ENCODE measurements around the gene TRIP13. TPM values are rescaled to one million over a fixed set of nuclear protein-coding genes. Genes with fewer than 3 reads are reported as not detected.

Gene TRIP13
- total and polyA plus RNA-seq, 4 donors: 2.7 to 6.2 (median 3.2) TPM

- 54 to 75% methylated on average over 23 to 27 of the region's 27 CpGs for WGBS, 2 donors
- Histone ChIP-seq H3K27me3 (ENCODE audit: control insufficient read depth in 3 of 3, insufficient read depth in 3 of 3, low read length in 2 of 3) (peaks cover 0 to 4% (median 0%) of the 10 kb centered on the region in 3 donors), H3K27ac (ENCODE audit: low read depth in 1 of 2, low read length in 1 of 2) (no peak within 1 kb of the TSS), H3K9ac (ENCODE audit: insufficient read depth in 1 of 2, low read length in 2 of 2) (no peak within 1 kb of the TSS), H3K36me3 (ENCODE audit: control insufficient read depth in 4 of 4, insufficient read depth in 4 of 4, low read length in 4 of 4) (no peaks in the 10 kb centered on the region), H3K4me1 (ENCODE audit: control insufficient read depth in 5 of 5, insufficient read depth in 5 of 5, low read length in 5 of 5) (peaks cover 0 to 22% (median 0%) of the 10 kb centered on the region in 5 donors), H3K4me3 (no peak within 1 kb of the TSS), H3K9me3 (ENCODE audit: control insufficient read depth in 4 of 4, insufficient read depth in 3 of 4, low read length in 3 of 4) (no peaks in the 10 kb centered on the region)
- TF ChIP-seq, protein P1, sequence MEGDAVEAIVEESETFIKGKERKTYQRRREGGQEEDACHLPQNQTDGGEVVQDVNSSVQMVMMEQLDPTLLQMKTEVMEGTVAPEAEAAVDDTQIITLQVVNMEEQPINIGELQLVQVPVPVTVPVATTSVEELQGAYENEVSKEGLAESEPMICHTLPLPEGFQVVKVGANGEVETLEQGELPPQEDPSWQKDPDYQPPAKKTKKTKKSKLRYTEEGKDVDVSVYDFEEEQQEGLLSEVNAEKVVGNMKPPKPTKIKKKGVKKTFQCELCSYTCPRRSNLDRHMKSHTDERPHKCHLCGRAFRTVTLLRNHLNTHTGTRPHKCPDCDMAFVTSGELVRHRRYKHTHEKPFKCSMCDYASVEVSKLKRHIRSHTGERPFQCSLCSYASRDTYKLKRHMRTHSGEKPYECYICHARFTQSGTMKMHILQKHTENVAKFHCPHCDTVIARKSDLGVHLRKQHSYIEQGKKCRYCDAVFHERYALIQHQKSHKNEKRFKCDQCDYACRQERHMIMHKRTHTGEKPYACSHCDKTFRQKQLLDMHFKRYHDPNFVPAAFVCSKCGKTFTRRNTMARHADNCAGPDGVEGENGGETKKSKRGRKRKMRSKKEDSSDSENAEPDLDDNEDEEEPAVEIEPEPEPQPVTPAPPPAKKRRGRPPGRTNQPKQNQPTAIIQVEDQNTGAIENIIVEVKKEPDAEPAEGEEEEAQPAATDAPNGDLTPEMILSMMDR (IDR thresholded peaks at IDR 0.05; ENCODE audit: control extremely low read depth, extremely low read depth): no peak
- ATAC-seq (ENCODE audit: insufficient read depth, low FRiP score) (peak; percentile 80), DNase-seq (peak in 2 of 3 donors; percentile 32 to 39)
These were observed 42.1 kb upstream of the TRIP13 start, which contains the start of gene ZDHHC11 for GRCh38 chr5:850511-851006. ZDHHC11 (minus strand) TSS chr5:850986; CDS start chr5:850602, 384 bp downstream.

DNA sequence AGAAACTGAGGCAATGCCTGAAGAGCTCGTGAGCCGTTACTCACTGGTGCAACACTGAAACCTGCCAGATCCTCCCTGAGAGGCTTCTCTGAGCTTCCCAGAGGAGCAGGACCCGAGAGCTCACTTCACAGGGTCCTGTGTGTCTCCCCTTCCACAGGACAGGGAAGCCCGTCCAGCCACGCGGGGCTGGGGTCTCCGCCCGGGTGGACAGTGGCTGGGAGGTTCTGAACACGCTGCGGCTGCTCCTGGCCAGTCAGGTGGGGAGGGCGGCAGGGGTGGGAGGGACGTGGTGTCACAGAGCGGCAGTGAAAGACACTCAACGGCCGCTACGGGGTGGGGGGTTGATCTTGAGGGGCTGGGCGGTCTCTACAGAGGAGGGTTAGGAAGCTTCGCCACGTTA is 41.6 kb upstream of the TRIP13 start:
- no peak overlapping the region for H3K9ac ChIP-seq (ENCODE audit: insufficient read depth in 1 of 2, low read length in 2 of 2)
- H3K27me3 ChIP-seq (ENCODE audit: control insufficient read depth in 3 of 3, insufficient read depth in 3 of 3, low read length in 2 of 3): peaks cover 0 to 4% (median 0%) of the 10 kb centered on the region in 3 donors
- H3K27ac ChIP-seq (ENCODE audit: low read depth in 1 of 2, low read length in 1 of 2): no peak overlapping the region
- DNase-seq (no peak), ATAC-seq (ENCODE audit: insufficient read depth, low FRiP score) (no peak)
- no peak overlapping the region for H3K4me3 ChIP-seq
- H3K4me1 ChIP-seq (ENCODE audit: control insufficient read depth in 5 of 5, insufficient read depth in 5 of 5, low read length in 5 of 5): peaks cover 0 to 22% (median 0%) of the 10 kb centered on the region in 5 donors
- TF ChIP-seq, protein P1 (IDR thresholded peaks at IDR 0.05; ENCODE audit: control extremely low read depth, extremely low read depth): no peak
- no peaks in the 10 kb centered on the region for H3K9me3 ChIP-seq (ENCODE audit: control insufficient read depth in 4 of 4, insufficient read depth in 3 of 4, low read length in 3 of 4)
- H3K36me3 ChIP-seq (ENCODE audit: control insufficient read depth in 4 of 4, insufficient read depth in 4 of 4, low read length in 4 of 4): no peaks in the 10 kb centered on the region
- 48 to 66% methylated on average over 18 to 19 of the region's 19 CpGs for WGBS, 2 donors

DNA sequence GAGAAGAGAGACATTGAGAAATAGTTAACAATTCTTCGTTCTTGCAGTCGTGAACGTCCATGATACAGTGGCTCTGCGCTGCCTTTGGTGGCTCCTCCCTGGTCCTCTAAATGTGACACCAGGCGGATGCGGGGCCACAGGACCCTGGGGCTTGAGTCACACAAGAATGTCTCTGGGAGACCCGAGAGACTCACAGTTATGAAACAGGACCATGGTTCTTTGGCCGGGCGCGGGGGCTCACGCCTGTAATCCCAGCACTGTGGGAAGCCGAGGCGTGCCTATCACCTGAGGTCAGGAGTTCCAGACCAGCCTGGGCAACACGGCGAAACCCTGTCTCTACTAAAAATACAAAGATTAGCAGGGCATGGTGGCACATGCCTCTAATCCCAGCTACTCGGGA is 41.1 kb upstream of the TRIP13 start:
- Histone ChIP-seq H3K9me3 (ENCODE audit: control insufficient read depth in 4 of 4, insufficient read depth in 3 of 4, low read length in 3 of 4) (no peaks in the 10 kb centered on the region), H3K27ac (ENCODE audit: low read depth in 1 of 2, low read length in 1 of 2) (no peak overlapping the region), H3K27me3 (ENCODE audit: control insufficient read depth in 3 of 3, insufficient read depth in 3 of 3, low read length in 2 of 3) (peaks cover 0 to 4% (median 0%) of the 10 kb centered on the region in 3 donors), H3K4me1 (ENCODE audit: control insufficient read depth in 5 of 5, insufficient read depth in 5 of 5, low read length in 5 of 5) (peaks cover 0 to 22% (median 0%) of the 10 kb centered on the region in 5 donors), H3K36me3 (ENCODE audit: control insufficient read depth in 4 of 4, insufficient read depth in 4 of 4, low read length in 4 of 4) (no peaks in the 10 kb centered on the region), H3K4me3 (no peak overlapping the region), H3K9ac (ENCODE audit: insufficient read depth in 1 of 2, low read length in 2 of 2) (no peak overlapping the region)
- DNase-seq: no peak
- no peak for ATAC-seq (ENCODE audit: insufficient read depth, low FRiP score)
- 81 to 88% methylated on average over 16 of the region's 16 CpGs for WGBS, 2 donors
- TF ChIP-seq, protein P1 (IDR thresholded peaks at IDR 0.05; ENCODE audit: control extremely low read depth, extremely low read depth): no peak

DNA sequence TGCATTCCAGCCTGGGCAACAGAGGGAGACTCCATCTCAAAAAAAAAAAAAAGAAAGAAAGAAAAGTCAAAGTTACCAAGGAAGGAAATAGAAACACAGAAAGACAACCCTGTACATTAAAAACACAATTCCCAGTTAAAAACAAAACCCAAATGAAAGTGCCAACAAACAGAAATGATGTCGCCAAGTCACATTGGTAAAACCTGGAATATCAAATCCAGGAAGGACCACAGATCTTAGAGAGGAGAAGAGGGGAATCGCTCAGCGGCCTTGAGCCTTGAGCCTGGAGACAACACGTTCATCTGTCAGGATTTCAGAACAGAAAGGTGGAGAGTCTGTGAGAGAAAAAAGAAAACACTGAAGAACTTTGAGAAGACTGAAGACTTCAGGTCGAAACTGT is 40.7 kb upstream of the TRIP13 start:
- Histone ChIP-seq H3K27me3 (ENCODE audit: control insufficient read depth in 3 of 3, insufficient read depth in 3 of 3, low read length in 2 of 3) (peaks cover 0 to 4% (median 0%) of the 10 kb centered on the region in 3 donors), H3K4me3 (no peak overlapping the region), H3K4me1 (ENCODE audit: control insufficient read depth in 5 of 5, insufficient read depth in 5 of 5, low read length in 5 of 5) (peaks cover 0 to 22% (median 0%) of the 10 kb centered on the region in 5 donors), H3K9me3 (ENCODE audit: control insufficient read depth in 4 of 4, insufficient read depth in 3 of 4, low read length in 3 of 4) (no peaks in the 10 kb centered on the region), H3K36me3 (ENCODE audit: control insufficient read depth in 4 of 4, insufficient read depth in 4 of 4, low read length in 4 of 4) (no peaks in the 10 kb centered on the region), H3K27ac (ENCODE audit: low read depth in 1 of 2, low read length in 1 of 2) (no peak overlapping the region), H3K9ac (ENCODE audit: insufficient read depth in 1 of 2, low read length in 2 of 2) (no peak overlapping the region)
- no peak for ATAC-seq (ENCODE audit: insufficient read depth, low FRiP score)
- peak in 2 of 3 donors; percentile 17 to 27 for DNase-seq
- 56 to 67% methylated on average over 5 of the region's 5 CpGs for WGBS, 2 donors
- TF ChIP-seq, protein P1 (IDR thresholded peaks at IDR 0.05; ENCODE audit: control extremely low read depth, extremely low read depth): no peak
